Esophagus muscularis mucosa (tissue), 4 donors: ENCODE data around the gene RUNX2.

Source experiments
- EP300 ChIP-seq: sonication (generic); formaldehyde crosslinking; IDR thresholded peaks from one replicate; pipeline ENCODE4 v1.6.1; 2017; ENCODE audit warnings: antibody characterized with exemption
- POLR2A ChIP-seq: fragments of 450-650 bp; IDR thresholded peaks from one replicate; pipeline ENCODE4 v1.6.1; 2017; ENCODE audit warnings: antibody characterized with exemption, moderate library complexity, mild to moderate bottlenecking, low read depth
- POLR2AphosphoS5 ChIP-seq, 2 donors: sonication (generic); formaldehyde crosslinking; IDR thresholded peaks; one replicate each; pipeline ENCODE4 v1.6.1; 2017; ENCODE audit warnings: antibody characterized with exemption in 2 of 2
- TF ChIP-seq, protein P1 (sequence below), 3 experiments: fragments of 200-600 bp in 2 of 3; fragments of 450-650 bp in 1 of 3; sonication (generic) in 2 of 3; IDR thresholded peaks; one replicate each; pipeline ENCODE4 v1.5.1; 2017 to 2019; ENCODE audit warnings: antibody characterized with exemption in 3 of 3, mild to moderate bottlenecking in 2 of 3, moderate library complexity in 1 of 3

DNA sequence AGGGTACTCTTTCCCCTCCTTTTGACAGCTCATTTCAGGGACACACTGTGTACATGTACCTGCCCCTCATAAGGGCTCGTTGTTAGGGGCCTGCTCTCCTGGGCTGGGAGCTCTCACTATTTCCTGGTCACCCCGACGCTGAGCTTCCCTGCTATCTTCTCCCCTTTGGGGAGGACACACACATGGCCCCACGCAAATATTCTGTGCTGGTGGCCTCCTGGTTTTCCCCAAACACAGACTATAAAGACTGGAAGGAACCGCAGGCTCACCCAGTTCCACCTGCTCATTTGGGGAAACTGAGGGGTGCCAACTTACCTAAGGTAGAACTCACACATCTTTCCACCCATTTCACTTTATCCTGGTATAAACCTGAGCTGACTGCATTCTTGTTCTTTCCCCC lies 351.0 kb downstream of the RUNX2 start:
- TF ChIP-seq POLR2A (no peak), EP300 (no peak), POLR2AphosphoS5 (IDR thresholded peaks at IDR 0.05) (no peak)
- TF ChIP-seq, protein P1, sequence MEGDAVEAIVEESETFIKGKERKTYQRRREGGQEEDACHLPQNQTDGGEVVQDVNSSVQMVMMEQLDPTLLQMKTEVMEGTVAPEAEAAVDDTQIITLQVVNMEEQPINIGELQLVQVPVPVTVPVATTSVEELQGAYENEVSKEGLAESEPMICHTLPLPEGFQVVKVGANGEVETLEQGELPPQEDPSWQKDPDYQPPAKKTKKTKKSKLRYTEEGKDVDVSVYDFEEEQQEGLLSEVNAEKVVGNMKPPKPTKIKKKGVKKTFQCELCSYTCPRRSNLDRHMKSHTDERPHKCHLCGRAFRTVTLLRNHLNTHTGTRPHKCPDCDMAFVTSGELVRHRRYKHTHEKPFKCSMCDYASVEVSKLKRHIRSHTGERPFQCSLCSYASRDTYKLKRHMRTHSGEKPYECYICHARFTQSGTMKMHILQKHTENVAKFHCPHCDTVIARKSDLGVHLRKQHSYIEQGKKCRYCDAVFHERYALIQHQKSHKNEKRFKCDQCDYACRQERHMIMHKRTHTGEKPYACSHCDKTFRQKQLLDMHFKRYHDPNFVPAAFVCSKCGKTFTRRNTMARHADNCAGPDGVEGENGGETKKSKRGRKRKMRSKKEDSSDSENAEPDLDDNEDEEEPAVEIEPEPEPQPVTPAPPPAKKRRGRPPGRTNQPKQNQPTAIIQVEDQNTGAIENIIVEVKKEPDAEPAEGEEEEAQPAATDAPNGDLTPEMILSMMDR (IDR thresholded peaks at IDR 0.05), result no peak
